ENCODE results near the gene ZNF205. TPM values are rescaled to one million over a fixed set of nuclear protein-coding genes. Genes with fewer than 3 reads are reported as not detected.

Gene ZNF205
- total and polyA plus RNA-seq, 2 experiments from 2014 or later = 16.6 to 29.1 TPM

GRCh38 chr16:3120435-3120834, 8.0 kb downstream of the ZNF205 start:
- no peaks in the 10 kb centered on the region for H3K9me2 ChIP-seq (ENCODE audit: insufficient read depth)
- H3K36me3 ChIP-seq (ENCODE audit: insufficient read depth) = peaks cover 9% of the 10 kb centered on the region; the same call in 1 of the 2 replicates
- TF ChIP-seq POLR2AphosphoS5 (IDR thresholded peaks at IDR 0.05; ENCODE audit: low read depth) (no peak), ZNF114 (CRISPR knock-in tag; IDR thresholded peaks at IDR 0.05) (no peak), ETS1 (IDR thresholded peaks at IDR 0.05) (no peak), ZNF462 (CRISPR knock-in tag; IDR thresholded peaks at IDR 0.05) (no peak), CREB1 (CRISPR knock-in tag; IDR thresholded peaks at IDR 0.05; ENCODE audit: low read depth) (no peak), REST (IDR thresholded peaks at IDR 0.05; ENCODE audit: unreplicated experiment) (no peak), EZH2 (IDR thresholded peaks at IDR 0.05; ENCODE audit: low read depth, unreplicated experiment) (no peak), CTCF (conservative IDR thresholded peaks at IDR 0.05; ENCODE audit: low read depth in 2 of 2) (no peak), NANOG (IDR thresholded peaks at IDR 0.05; ENCODE audit: borderline replicate concordance) (no peak), EZH2phosphoT487 (IDR thresholded peaks at IDR 0.05; ENCODE audit: unreplicated experiment) (no peak), STAT1 (IDR thresholded peaks at IDR 0.05; ENCODE audit: unreplicated experiment) (no peak), ZNF331 (CRISPR knock-in tag; IDR thresholded peaks at IDR 0.05; ENCODE audit: low read depth) (no peak), JUNB (IDR thresholded peaks at IDR 0.05; ENCODE audit: unreplicated experiment) (no peak)
- H3K27me3 ChIP-seq (ENCODE audit: insufficient read depth) = no peaks in the 10 kb centered on the region
- H3K4me3 ChIP-seq = no peak overlapping the region
- H3K4me1 Mint-ChIP-seq = peaks cover 15% of the 10 kb centered on the region
- peaks cover 2% of the 10 kb centered on the region; the same call in 2 of the 3 replicates for H3K9me3 Mint-ChIP-seq
- ATAC-seq (no peak), DNase-seq (ENCODE audit: low spot score) (no peak)
- H3K4me1 ChIP-seq (ENCODE audit: insufficient read depth) = peaks cover 10% of the 10 kb centered on the region; the same call in 1 of the 2 replicates
- H3K79me2 ChIP-seq (replicated peaks; ENCODE audit: insufficient read depth) = no peaks in the 10 kb centered on the region
- H2AFZ ChIP-seq = no peak overlapping the region
- peaks cover 25% of the 10 kb centered on the region for H3F3A ChIP-seq (replicated peaks; ENCODE audit: low read depth)
- H3K36me3 Mint-ChIP-seq (ENCODE audit: low read depth) = peaks cover 28% of the 10 kb centered on the region
- H4K20me1 ChIP-seq (replicated peaks; ENCODE audit: insufficient read depth) = peaks cover 9% of the 10 kb centered on the region; the same call in 1 of the 2 replicates
- H3K27me3 Mint-ChIP-seq (ENCODE audit: insufficient read depth, low read depth, poor library complexity) = peaks cover 11% of the 10 kb centered on the region
- no peak overlapping the region for H3K27ac ChIP-seq (ENCODE audit: low read depth)
- H3K4me3 Mint-ChIP-seq = no peak overlapping the region
- no peak overlapping the region for H3K27ac Mint-ChIP-seq
- H3K4me2 ChIP-seq = no peak overlapping the region
